ENCODE results near the gene CSF1.

Gene CSF1

GRCh38 chr1:109974191-109974590, 63.5 kb downstream of the CSF1 start:
- no peak for TF ChIP-seq CTCF (IDR thresholded peaks at IDR 0.05; ENCODE audit: extremely low read depth, insufficient read depth, missing control alignments)
- in situ Hi-C loops (cut with MboI; ENCODE audit: low pct_unique_long_range_greater_than_20kb, low sequenced_read_pairs, unreplicated experiment), result no loop called here
- no peak for DNase-seq (ENCODE audit: low spot score)

- in situ Hi-C loops (cut with MboI; ENCODE audit: low pct_unique_long_range_greater_than_20kb, low sequenced_read_pairs, unreplicated experiment), result loop anchor here (25.0 kb wide), 1 partner anchor 438 kb away; the partner anchor contains the start of genes GNAI3 and GPR61
- TF ChIP-seq CTCF (IDR thresholded peaks at IDR 0.05; ENCODE audit: extremely low read depth, insufficient read depth, missing control alignments), result no peak
- DNase-seq (ENCODE audit: low spot score), result no peak
These were observed 65.1 kb downstream of the CSF1 start for GRCh38 chr1:109975718-109976117.

GRCh38 chr1:109976762-109977161, 66.1 kb downstream of the CSF1 start:
- no peak for DNase-seq (ENCODE audit: low spot score)
- no peak for TF ChIP-seq CTCF (IDR thresholded peaks at IDR 0.05; ENCODE audit: extremely low read depth, insufficient read depth, missing control alignments)
- in situ Hi-C loops (cut with MboI; ENCODE audit: low pct_unique_long_range_greater_than_20kb, low sequenced_read_pairs, unreplicated experiment), result loop anchor here (25.0 kb wide), 1 partner anchor 439 kb away; the partner anchor contains the start of genes GNAI3 and GPR61

- in situ Hi-C loops (cut with MboI; ENCODE audit: low pct_unique_long_range_greater_than_20kb, low sequenced_read_pairs, unreplicated experiment), result loop anchor here (25.0 kb wide), 1 partner anchor 440 kb away; the partner anchor contains the start of genes GNAI3 and GPR61
- no peak for TF ChIP-seq CTCF (IDR thresholded peaks at IDR 0.05; ENCODE audit: extremely low read depth, insufficient read depth, missing control alignments)
- no peak for DNase-seq (ENCODE audit: low spot score)
These were observed 66.6 kb downstream of the CSF1 start for GRCh38 chr1:109977225-109977624.

GRCh38 chr1:109977657-109978378, 67.2 kb downstream of the CSF1 start:
- in situ Hi-C loops (cut with MboI; ENCODE audit: low pct_unique_long_range_greater_than_20kb, low sequenced_read_pairs, unreplicated experiment), result loop anchor here (25.0 kb wide), 1 partner anchor 441 kb away; the partner anchor contains the start of genes GNAI3 and GPR61
- TF ChIP-seq CTCF (IDR thresholded peaks at IDR 0.05; ENCODE audit: extremely low read depth, insufficient read depth, missing control alignments), result no peak
- DNase-seq (ENCODE audit: low spot score), result no peak

- DNase-seq (ENCODE audit: low spot score), result no peak
- no peak for TF ChIP-seq CTCF (IDR thresholded peaks at IDR 0.05; ENCODE audit: extremely low read depth, insufficient read depth, missing control alignments)
- in situ Hi-C loops (cut with MboI; ENCODE audit: low pct_unique_long_range_greater_than_20kb, low sequenced_read_pairs, unreplicated experiment), result loop anchor here (25.0 kb wide), 1 partner anchor 442 kb away; the partner anchor contains the start of genes GNAI3 and GPR61
These were observed 68.3 kb downstream of the CSF1 start for GRCh38 chr1:109978761-109979488.
